GM18505 (cell line): Measurements from ENCODE around the gene SYNGAP1.
"Not testable (repeated sequence)": the region's sequence is repeated elsewhere in the genome, so short reads cannot be mapped to it uniquely, and the experiment has no call there.

Experiments used
- ATAC-seq: cut with Tn5 transposase; IDR thresholded peaks from one replicate; pipeline ENCODE4 v1.9.1; 2021; ENCODE audit not compliant: unreplicated experiment
- POLR2A ChIP-seq: IDR thresholded peaks from 4 replicates; pipeline ENCODE4 v1.6.1; 2011; ENCODE audit warnings: borderline replicate concordance; ENCODE audit not compliant: insufficient read depth, insufficient read length; ENCODE audit errors: extremely low read depth

SYNGAP1 gene

GRCh38 chr6:33466075-33466735 lies 46.3 kb downstream of the SYNGAP1 start:
- ATAC-seq, result no peak
- no peak for TF ChIP-seq POLR2A

GRCh38 chr6:33467091-33467490 lies 47.2 kb downstream of the SYNGAP1 start:
- ATAC-seq, result no peak
- TF ChIP-seq POLR2A, result no peak

- ATAC-seq, result no peak
Observed at GRCh38 chr6:33469661-33470060, 49.8 kb downstream of the SYNGAP1 start.

GRCh38 chr6:33477864-33478263 lies 58.0 kb downstream of the SYNGAP1 start:
- no peak for ATAC-seq
- TF ChIP-seq POLR2A, result no peak

More at GRCh38 chr6:33469661-33470060, 49.8 kb downstream of the SYNGAP1 start:
- no peak for TF ChIP-seq POLR2A

- no peak for ATAC-seq
- TF ChIP-seq POLR2A, result no peak
Observed at GRCh38 chr6:33481192-33481591, 61.3 kb downstream of the SYNGAP1 start.

GRCh38 chr6:33482620-33483019 lies 62.8 kb downstream of the SYNGAP1 start:
- ATAC-seq, result not testable (repeated sequence)

- ATAC-seq, result no peak
Observed at GRCh38 chr6:33483678-33484077, 63.8 kb downstream of the SYNGAP1 start.

GRCh38 chr6:33484673-33485262 lies 64.9 kb downstream of the SYNGAP1 start:
- ATAC-seq, result not testable (repeated sequence)

More at GRCh38 chr6:33483678-33484077, 63.8 kb downstream of the SYNGAP1 start:
- TF ChIP-seq POLR2A, result no peak

- ATAC-seq, result not testable (repeated sequence)
Observed at GRCh38 chr6:33485680-33486079, 65.8 kb downstream of the SYNGAP1 start.

GRCh38 chr6:33488339-33488738 lies 68.5 kb downstream of the SYNGAP1 start:
- TF ChIP-seq POLR2A, result no peak
- ATAC-seq, result no peak

- no peak for TF ChIP-seq POLR2A
- ATAC-seq, result no peak
Observed at GRCh38 chr6:33490198-33490597, 70.3 kb downstream of the SYNGAP1 start.

- no peak for ATAC-seq
- no peak for TF ChIP-seq POLR2A
Observed at GRCh38 chr6:33490621-33491020, 70.8 kb downstream of the SYNGAP1 start.

GRCh38 chr6:33492093-33492492 lies 72.2 kb downstream of the SYNGAP1 start:
- ATAC-seq, result no peak
- no peak for TF ChIP-seq POLR2A

- TF ChIP-seq POLR2A, result no peak
- no peak for ATAC-seq
Observed at GRCh38 chr6:33497157-33497556, 77.3 kb downstream of the SYNGAP1 start.

- TF ChIP-seq POLR2A, result no peak
- no peak for ATAC-seq
Observed at GRCh38 chr6:33502486-33502885, 82.6 kb downstream of the SYNGAP1 start.
